HG03521 (cell line): ENCODE data around the gene PYCR2.
A peak's percentile ranks its signal among the peaks of the same experiment; 100 is the strongest.
"Not testable (repeated sequence)": the region's sequence is repeated elsewhere in the genome, so short reads cannot be mapped to it uniquely, and the experiment has no call there.

Source experiments
- ATAC-seq: cut with Tn5 transposase; IDR thresholded peaks from one replicate; pipeline ENCODE4 v1.9.1; 2021; ENCODE audit warnings: mild to moderate bottlenecking, moderate library complexity; ENCODE audit not compliant: unreplicated experiment

PYCR2 gene

GRCh38 chr1:225892307-225892706 is 31.7 kb downstream of the PYCR2 start:
- ATAC-seq, result no peak

GRCh38 chr1:225891229-225891972 is 32.6 kb downstream of the PYCR2 start:
- no peak for ATAC-seq

GRCh38 chr1:225890346-225891228 is 33.5 kb downstream of the PYCR2 start:
- no peak for ATAC-seq

- no peak for ATAC-seq
Measured at GRCh38 chr1:225889743-225890142, 34.3 kb downstream of the PYCR2 start.

- no peak for ATAC-seq
Measured at GRCh38 chr1:225888898-225889601, 35.0 kb downstream of the PYCR2 start, which contains the start of gene LEFTY1. TSS of gene LEFTY1 (minus strand) at chr1:225889146. CDS start at chr1:225889066, 80 bp downstream.

GRCh38 chr1:225888289-225888897 is 35.7 kb downstream of the PYCR2 start:
- no peak for ATAC-seq

- not testable (repeated sequence) for ATAC-seq
Measured at GRCh38 chr1:225887554-225888288, 36.3 kb downstream of the PYCR2 start.

- no peak for ATAC-seq
Measured at GRCh38 chr1:225887030-225887314, 37.1 kb downstream of the PYCR2 start.

GRCh38 chr1:225886159-225887029 is 37.7 kb downstream of the PYCR2 start:
- ATAC-seq, result no peak

- ATAC-seq, result no peak
Measured at GRCh38 chr1:225885336-225885735, 38.7 kb downstream of the PYCR2 start.

GRCh38 chr1:225883616-225884265 is 40.3 kb downstream of the PYCR2 start:
- ATAC-seq, result no peak

- ATAC-seq, result peak; percentile 14
Measured at GRCh38 chr1:225882694-225883615, 41.1 kb downstream of the PYCR2 start.

GRCh38 chr1:225881959-225882693 is 41.9 kb downstream of the PYCR2 start, which contains the start of gene TMEM63A:
TSS of gene TMEM63A (minus strand) at chr1:225882380. CDS start at chr1:225877580, 4,800 bp downstream.
- ATAC-seq, result peak; percentile 64

- no peak for ATAC-seq
Measured at GRCh38 chr1:225881081-225881958, 42.7 kb downstream of the PYCR2 start.

- ATAC-seq, result no peak
Measured at GRCh38 chr1:225880636-225881035, 43.4 kb downstream of the PYCR2 start.

- no peak for ATAC-seq
Measured at GRCh38 chr1:225880222-225880588, 43.8 kb downstream of the PYCR2 start.
